Large intestine (tissue), 3 donors: Measurements from ENCODE around the gene MYBPC1. TPM values are rescaled to one million over a fixed set of nuclear protein-coding genes. Genes with fewer than 3 reads are reported as not detected.

Experiments used
- DNase-seq, 2 donors: peaks; one replicate each; pipeline versions ENCODE4 v3.0.0 to v3.0.0-alpha.2; 2013
- H3K27ac ChIP-seq: one replicate; pipeline ENCODE4 v1.5.1; 2013; ENCODE audit warnings: low read length
- H3K27me3 ChIP-seq: 2 replicates; pipeline ENCODE4 v1.6.1; 2013; ENCODE audit warnings: low read length; ENCODE audit not compliant: control insufficient read depth, insufficient read depth
- H3K36me3 ChIP-seq: 2 replicates; pipeline ENCODE4 v1.6.1; 2013; ENCODE audit warnings: low read length; ENCODE audit not compliant: control insufficient read depth, insufficient read depth
- H3K4me1 ChIP-seq: one replicate; pipeline ENCODE4 v1.6.1; 2013; ENCODE audit warnings: low read length; ENCODE audit not compliant: control insufficient read depth, insufficient read depth
- H3K4me3 ChIP-seq: one replicate; pipeline ENCODE4 v1.5.1; 2013; ENCODE audit warnings: low read length
- H3K9me3 ChIP-seq: one replicate; pipeline ENCODE4 v1.6.1; 2013; ENCODE audit warnings: mild to moderate bottlenecking, low read depth, low read length, moderate library complexity; ENCODE audit not compliant: control insufficient read depth
- WGBS: methylation state at CpG from one replicate; pipeline ENCODE4 v1.1.5; 2013; ENCODE audit warnings: low lambda C conversion rate; ENCODE audit not compliant: insufficient coverage; 5-methylcytosine and 5-hydroxymethylcytosine counted together
- polyA plus RNA-seq: library from polyadenylated mRNA; unstranded; fragments of 120-200 nt; gene quantifications from one replicate; pipeline ENCODE4 v1.2.1, GENCODE V29; 2013

The MYBPC1 gene
- polyA plus RNA-seq, 1 donor = 4.0 TPM

DNA sequence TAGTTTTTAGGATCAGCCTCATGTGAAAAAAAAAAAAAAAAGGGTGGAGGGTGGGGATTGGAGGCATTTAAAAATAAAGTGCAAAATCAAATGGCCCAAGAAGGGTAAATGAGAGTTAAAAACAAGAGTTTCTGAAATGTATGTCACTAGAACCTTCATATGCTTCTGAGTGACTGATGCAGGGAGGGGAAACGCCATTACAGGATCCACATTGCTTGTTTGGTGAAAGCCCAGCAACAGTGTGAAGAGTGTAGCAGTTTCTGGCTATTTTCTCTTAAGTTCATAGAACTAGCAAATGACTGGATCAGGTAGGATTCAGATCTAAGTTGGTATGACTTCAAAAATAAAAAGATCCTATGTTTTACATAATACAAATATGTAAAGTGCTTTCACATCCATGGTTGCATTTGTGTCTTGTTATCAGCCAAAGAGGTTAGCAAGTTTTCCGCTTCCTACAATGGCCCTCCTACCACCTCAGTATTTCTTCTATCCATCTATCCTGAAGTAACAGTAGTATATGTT lies 105.6 kb downstream of the MYBPC1 start:
- no peaks in the 10 kb centered on the region for H3K9me3 ChIP-seq
- H3K4me1 ChIP-seq = peaks cover 9% of the 10 kb centered on the region
- no CpG with 5 or more reads among the region's 2 CpGs for WGBS
- H3K4me3 ChIP-seq = peak overlapping the region; percentile 84
- no peaks in the 10 kb centered on the region for H3K27me3 ChIP-seq
- H3K27ac ChIP-seq = peak overlapping the region; percentile 92
- DNase-seq = peak in 1 of 2 donors; percentile 24
- H3K36me3 ChIP-seq = no peaks in the 10 kb centered on the region

DNA sequence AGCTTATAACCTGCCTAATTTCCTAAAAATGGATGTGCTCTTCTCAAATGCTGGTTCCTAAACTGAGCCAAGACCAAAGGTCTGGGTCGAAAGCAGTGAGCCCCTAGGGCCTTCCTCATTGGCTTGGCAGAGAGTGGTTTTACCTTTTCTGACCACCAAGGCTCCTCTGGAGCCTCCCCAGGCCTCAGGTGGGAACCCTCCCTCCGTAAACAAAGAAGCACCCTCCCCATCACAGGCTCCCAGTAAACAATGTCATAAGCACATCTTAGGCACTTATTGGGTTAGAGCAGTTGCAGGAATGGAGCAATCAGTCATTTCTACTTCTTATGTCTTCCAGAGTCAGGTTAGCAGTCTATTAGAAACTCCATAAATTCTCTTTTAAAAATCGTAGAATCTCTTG lies 108.7 kb downstream of the MYBPC1 start:
- H3K9me3 ChIP-seq = no peaks in the 10 kb centered on the region
- DNase-seq = no peak
- no peaks in the 10 kb centered on the region for H3K36me3 ChIP-seq
- no peak overlapping the region for H3K27ac ChIP-seq
- no peaks in the 10 kb centered on the region for H3K27me3 ChIP-seq
- no CpG with 5 or more reads among the region's 3 CpGs for WGBS
- no peak overlapping the region for H3K4me3 ChIP-seq
- peaks cover 9% of the 10 kb centered on the region for H3K4me1 ChIP-seq

DNA sequence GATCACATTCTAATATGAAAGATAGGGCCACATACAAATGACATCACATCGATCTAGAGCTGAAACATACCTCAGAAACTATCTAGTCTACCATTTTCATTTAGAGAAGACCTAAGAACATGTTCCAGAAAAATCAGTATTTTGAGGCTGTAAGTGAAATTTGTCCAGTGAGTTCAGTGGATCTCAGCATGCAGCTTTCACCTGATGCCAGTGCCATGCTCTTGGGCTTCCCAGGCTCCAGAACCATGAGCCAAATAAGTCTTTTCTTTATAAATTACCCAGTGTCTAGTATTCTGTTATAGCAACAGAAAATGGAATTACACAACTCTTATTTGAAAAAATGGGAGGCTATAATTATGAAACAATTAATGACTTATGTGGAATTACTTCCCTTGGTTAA lies 111.6 kb downstream of the MYBPC1 start:
- no peak for DNase-seq

DNA sequence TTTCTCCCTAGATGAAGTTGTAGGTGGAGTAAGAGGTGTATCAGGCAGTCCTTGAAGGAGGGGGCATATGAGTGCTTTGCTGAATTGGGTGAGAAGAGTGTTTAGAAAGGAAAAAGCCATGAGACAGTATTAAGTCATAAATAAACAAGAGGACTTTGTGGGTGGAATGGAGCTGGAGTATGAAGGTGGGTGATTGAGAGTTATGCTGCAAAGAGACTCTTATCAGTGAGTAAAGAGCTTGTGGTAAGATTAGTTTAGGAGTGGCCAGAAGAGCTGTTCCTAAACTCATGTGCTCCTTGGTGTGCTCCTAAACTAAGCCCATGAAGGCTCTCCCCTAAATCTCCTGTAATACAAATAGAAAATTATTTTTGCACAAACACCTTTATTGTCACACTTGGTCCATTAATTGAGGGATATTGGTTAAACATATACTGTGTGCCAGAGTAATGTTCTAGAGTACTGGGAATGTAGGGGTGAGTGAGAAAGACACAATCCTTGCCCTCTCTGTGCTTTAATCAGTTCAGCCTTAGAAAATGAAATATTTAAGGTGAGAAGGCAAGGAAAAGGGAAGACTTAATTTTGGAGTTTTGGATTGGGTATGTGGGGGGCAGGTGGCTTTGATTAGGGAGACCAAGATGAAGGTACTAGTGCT lies 112.5 kb downstream of the MYBPC1 start:
- Histone ChIP-seq H3K36me3 (no peaks in the 10 kb centered on the region), H3K4me1 (peaks cover 24% of the 10 kb centered on the region), H3K4me3 (no peak overlapping the region), H3K27me3 (no peaks in the 10 kb centered on the region), H3K27ac (peak overlapping the region; percentile 4), H3K9me3 (no peaks in the 10 kb centered on the region)
- DNase-seq = peak in 1 of 2 donors; percentile 28

More for the DNA sequence above, 111.6 kb downstream of the MYBPC1 start:
- WGBS = 100% methylated on average over 1 of the region's 1 CpG
- Histone ChIP-seq H3K27ac (no peak overlapping the region), H3K4me1 (peaks cover 22% of the 10 kb centered on the region), H3K27me3 (no peaks in the 10 kb centered on the region), H3K4me3 (no peak overlapping the region), H3K9me3 (no peaks in the 10 kb centered on the region), H3K36me3 (no peaks in the 10 kb centered on the region)

DNA sequence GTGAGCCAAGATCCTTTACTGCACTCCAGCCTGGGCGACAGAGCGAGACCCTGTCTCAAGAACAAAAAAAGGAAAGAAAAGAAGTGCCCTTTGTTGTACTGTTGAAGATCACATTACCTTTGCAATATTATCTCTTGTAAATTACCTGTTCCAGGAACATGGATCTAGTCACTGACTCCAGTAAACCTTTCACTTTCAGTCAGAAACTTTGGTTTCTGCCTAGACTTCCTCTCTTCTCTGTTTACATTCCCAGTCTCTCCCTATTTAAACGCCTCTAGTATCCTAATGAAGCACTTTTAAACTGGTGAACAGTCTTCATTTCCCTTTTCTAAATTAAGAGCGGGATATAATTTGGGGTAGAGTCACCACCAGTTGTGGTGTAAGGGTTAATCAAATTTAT lies 115.5 kb downstream of the MYBPC1 start:
- Histone ChIP-seq H3K4me1 (peaks cover 49% of the 10 kb centered on the region), H3K27ac (peak overlapping the region; percentile 86), H3K27me3 (no peaks in the 10 kb centered on the region), H3K36me3 (no peaks in the 10 kb centered on the region), H3K9me3 (no peaks in the 10 kb centered on the region), H3K4me3 (no peak overlapping the region)
- peak in 1 of 2 donors; percentile 76 for DNase-seq
- no CpG with 5 or more reads among the region's 4 CpGs for WGBS

DNA sequence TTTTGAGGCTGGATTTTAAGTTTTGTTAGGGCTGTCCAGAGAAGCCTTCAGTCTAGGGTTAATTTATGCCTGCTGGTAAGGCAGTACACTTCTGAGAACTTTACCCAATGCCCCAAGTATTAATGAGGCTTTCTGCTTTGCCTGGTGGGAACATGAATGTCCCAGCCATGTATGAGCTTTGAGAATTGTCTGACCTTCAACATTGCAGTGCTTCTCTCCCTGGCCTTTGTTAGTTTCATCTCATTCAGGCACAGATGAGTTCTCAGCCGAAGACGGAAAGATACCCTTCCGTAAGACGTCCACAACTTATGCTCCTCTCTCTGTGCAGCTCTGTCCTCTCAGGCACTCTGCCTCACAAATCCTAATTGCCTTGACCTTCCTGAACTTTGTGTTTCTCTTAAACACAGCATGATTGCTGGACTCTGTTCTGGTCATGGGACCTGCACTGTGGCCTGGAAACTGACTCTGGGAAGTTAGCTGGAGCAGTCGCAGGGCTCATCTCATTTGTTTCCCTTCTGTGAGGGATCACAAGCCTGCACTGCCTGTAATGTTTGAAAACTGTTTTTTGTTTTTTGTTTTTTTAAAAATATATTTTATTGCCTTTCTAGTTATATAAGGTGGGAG lies 118.4 kb downstream of the MYBPC1 start:
- peak overlapping the region; percentile 85 for H3K27ac ChIP-seq
- DNase-seq = peak; percentile 85 to 90
- H3K36me3 ChIP-seq = peaks cover 4% of the 10 kb centered on the region
- no peaks in the 10 kb centered on the region for H3K27me3 ChIP-seq
- peaks cover 40% of the 10 kb centered on the region for H3K4me1 ChIP-seq
- H3K4me3 ChIP-seq = peak overlapping the region; percentile 14
- H3K9me3 ChIP-seq = no peaks in the 10 kb centered on the region
- no CpG with 5 or more reads among the region's 5 CpGs for WGBS

DNA sequence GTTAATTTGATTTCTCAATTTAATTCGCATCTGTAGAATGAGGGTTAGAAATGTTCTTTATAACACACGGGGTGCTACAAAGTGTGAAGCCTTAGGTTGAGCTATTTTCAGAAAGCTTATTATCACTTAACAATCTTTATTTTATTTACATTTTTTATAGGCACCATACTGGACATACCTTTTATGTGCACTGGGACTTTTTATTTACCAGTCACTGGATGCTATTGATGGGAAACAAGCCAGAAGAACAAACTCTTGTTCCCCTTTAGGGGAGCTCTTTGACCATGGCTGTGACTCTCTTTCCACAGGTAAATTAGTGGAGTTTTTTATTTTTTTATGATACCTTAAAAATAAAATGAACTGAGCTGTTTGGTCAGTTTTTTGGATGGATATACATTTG lies 119.2 kb downstream of the MYBPC1 start:
- no peak for DNase-seq
- H3K36me3 ChIP-seq = peaks cover 7% of the 10 kb centered on the region
- peaks cover 40% of the 10 kb centered on the region for H3K4me1 ChIP-seq
- no CpG with 5 or more reads among the region's 2 CpGs for WGBS
- no peaks in the 10 kb centered on the region for H3K9me3 ChIP-seq
- peak overlapping the region; percentile 85 for H3K27ac ChIP-seq
- no peak overlapping the region for H3K4me3 ChIP-seq
- no peaks in the 10 kb centered on the region for H3K27me3 ChIP-seq

DNA sequence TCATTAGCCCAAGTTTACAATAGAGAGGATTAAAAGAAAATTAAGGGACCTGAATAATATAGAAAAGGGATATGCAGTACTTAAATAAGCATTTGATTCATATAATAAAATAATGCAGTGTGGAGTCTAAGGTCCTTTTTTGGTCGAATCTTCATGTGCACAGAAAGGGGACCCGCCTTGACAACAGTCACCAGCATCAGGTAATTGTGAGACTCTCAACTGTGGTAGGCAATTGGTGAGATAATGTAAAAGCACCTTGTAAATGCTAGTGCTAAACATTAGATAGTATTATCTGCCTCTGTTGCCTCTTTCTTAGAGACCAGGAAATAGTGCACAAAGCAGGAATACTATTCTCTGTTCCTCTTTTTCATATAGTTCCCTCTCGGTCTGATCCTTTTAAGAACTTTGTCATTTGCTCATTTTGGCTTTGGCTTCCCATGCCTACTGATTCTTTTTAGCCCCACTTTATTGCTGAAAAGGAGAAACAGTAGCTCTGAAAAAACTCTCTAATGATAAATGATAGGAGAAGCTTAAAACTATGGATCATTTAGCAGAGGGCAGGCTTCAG lies 120.2 kb downstream of the MYBPC1 start:
- no peaks in the 10 kb centered on the region for H3K27me3 ChIP-seq
- H3K27ac ChIP-seq = peak overlapping the region; percentile 85
- peaks cover 34% of the 10 kb centered on the region for H3K4me1 ChIP-seq
- no CpG with 5 or more reads among the region's 3 CpGs for WGBS
- H3K36me3 ChIP-seq = peaks cover 7% of the 10 kb centered on the region
- peak; percentile 40 to 64 for DNase-seq
- H3K4me3 ChIP-seq = no peak overlapping the region
- H3K9me3 ChIP-seq = no peaks in the 10 kb centered on the region

DNA sequence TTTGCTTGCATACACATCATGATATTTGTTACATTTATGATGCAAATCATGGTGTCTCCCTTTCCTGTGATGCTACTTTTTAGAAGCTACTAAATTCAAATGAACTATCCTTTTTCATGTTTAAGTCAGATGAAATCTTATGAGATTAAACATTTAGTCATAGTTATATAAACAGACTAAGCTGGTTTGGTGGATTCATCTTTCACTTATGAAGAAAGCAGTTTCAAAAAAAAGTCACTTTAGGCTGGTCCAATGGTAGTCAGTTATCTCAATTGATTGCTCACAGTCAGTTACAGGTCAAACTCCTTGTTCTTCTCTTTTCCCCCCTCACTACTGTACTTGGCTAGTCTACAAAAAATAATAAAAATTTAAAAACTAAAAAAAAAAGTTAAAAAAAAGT lies 124.8 kb downstream of the MYBPC1 start:
- H3K36me3 ChIP-seq = peaks cover 31% of the 10 kb centered on the region
- no peaks in the 10 kb centered on the region for H3K27me3 ChIP-seq
- no peak overlapping the region for H3K27ac ChIP-seq
- DNase-seq = no peak
- H3K9me3 ChIP-seq = no peaks in the 10 kb centered on the region
- no peak overlapping the region for H3K4me3 ChIP-seq
- peaks cover 7% of the 10 kb centered on the region for H3K4me1 ChIP-seq

DNA sequence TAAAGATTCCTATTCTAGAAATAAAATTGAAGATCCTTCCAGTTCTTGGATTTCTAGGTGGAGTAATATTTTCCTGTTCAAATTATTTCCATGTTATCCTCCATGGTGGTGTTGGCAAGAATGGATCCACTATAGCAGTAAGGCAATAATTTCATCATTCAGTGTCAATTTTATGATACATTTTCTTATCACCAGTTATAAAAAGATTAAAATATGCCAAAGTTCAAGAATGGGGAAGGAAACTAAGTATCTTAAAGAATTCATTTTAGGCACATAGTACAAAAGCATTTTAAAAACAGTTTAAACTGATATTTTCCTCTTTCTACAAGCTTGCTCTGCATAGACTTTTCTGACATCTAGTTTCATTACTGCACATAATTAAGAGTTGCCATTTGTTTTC lies 125.3 kb downstream of the MYBPC1 start:
- Histone ChIP-seq H3K4me3 (no peak overlapping the region), H3K4me1 (peaks cover 2% of the 10 kb centered on the region), H3K27ac (no peak overlapping the region), H3K9me3 (no peaks in the 10 kb centered on the region), H3K36me3 (peaks cover 31% of the 10 kb centered on the region), H3K27me3 (no peaks in the 10 kb centered on the region)
- peak in 1 of 2 donors; percentile 37 for DNase-seq
